ENCODE measurements around the gene LSS. TPM values are rescaled to one million over a fixed set of nuclear protein-coding genes. Genes with fewer than 3 reads are reported as not detected.

The LSS gene
- total RNA-seq, 1 donor from 2014 or later: 43.7 TPM

GRCh38 chr21:46216132-46216747, 12.3 kb downstream of the LSS start:
- no peak for FAIRE-seq
- Histone ChIP-seq H3K36me3 (ENCODE audit: control insufficient read depth, insufficient read depth, low read length) (peaks cover 23% of the 10 kb centered on the region), H3K4me3 (ENCODE audit: low read depth, low read length) (no peak overlapping the region), H3K27me3 (ENCODE audit: control insufficient read depth, insufficient read depth, low read length) (no peaks in the 10 kb centered on the region)
- DNase-seq (ENCODE audit: low read depth): no peak
- TF ChIP-seq CTCF (IDR thresholded peaks at IDR 0.05; ENCODE audit: insufficient read depth, low read length, severe bottlenecking): no peak

- H3K4me3 ChIP-seq (ENCODE audit: low read depth, low read length): no peak overlapping the region
- H3K27me3 ChIP-seq (ENCODE audit: control insufficient read depth, insufficient read depth, low read length): no peaks in the 10 kb centered on the region
- DNase-seq (ENCODE audit: low read depth) (no peak), FAIRE-seq (no peak)
- TF ChIP-seq CTCF (IDR thresholded peaks at IDR 0.05; ENCODE audit: insufficient read depth, low read length, severe bottlenecking): no peak
- peaks cover 24% of the 10 kb centered on the region for H3K36me3 ChIP-seq (ENCODE audit: control insufficient read depth, insufficient read depth, low read length)
Observed at GRCh38 chr21:46215436-46216131, 13.0 kb downstream of the LSS start.

DNA sequence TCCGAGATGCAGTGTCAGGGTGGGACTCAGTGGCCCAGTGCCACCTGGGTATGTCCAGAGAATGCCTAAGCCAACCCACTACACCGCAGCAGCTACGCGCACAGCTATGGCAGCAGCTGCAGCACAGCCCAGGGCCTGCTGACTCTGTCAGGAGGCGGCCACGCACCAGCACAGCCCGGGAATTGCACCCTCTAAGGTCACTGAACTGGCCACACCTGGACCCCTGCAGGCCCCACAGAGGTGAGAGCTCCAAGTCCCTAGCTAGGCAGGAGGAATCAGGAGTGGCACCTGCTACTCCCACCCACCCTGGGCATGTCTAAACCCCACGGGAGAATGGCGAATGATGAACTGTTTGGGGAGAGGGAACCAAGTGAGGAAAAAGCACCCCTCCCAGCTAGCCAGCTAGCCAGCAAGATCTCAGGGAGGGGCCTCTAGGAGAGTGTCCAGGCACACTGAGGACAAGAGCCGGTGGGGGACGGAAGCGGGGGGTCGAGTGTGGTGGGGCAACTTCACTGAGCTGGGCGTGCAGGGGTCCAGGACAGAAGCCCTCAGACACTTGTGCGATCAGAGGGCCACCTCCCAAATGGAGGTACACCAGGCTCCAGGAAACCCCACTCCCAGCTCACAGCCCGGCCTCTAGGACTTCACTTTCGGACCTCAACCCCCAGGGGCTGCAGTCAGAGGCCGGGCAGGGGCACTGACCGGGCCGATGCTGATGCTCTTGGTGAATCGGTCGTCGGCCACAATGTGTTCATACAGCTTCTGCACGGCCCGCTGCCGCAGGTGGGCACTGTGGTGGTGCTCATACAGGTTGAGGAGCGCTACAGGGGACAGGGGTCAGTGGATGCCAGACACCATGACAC, 13.9 kb downstream of the LSS start:
- Histone ChIP-seq H3K36me3 (ENCODE audit: control insufficient read depth, insufficient read depth, low read length) (peaks cover 26% of the 10 kb centered on the region), H3K27me3 (ENCODE audit: control insufficient read depth, insufficient read depth, low read length) (no peaks in the 10 kb centered on the region), H3K4me3 (ENCODE audit: low read depth, low read length) (no peak overlapping the region)
- DNase-seq (ENCODE audit: low read depth) (no peak), FAIRE-seq (no peak)
- no peak for TF ChIP-seq CTCF (IDR thresholded peaks at IDR 0.05; ENCODE audit: insufficient read depth, low read length, severe bottlenecking)

DNA sequence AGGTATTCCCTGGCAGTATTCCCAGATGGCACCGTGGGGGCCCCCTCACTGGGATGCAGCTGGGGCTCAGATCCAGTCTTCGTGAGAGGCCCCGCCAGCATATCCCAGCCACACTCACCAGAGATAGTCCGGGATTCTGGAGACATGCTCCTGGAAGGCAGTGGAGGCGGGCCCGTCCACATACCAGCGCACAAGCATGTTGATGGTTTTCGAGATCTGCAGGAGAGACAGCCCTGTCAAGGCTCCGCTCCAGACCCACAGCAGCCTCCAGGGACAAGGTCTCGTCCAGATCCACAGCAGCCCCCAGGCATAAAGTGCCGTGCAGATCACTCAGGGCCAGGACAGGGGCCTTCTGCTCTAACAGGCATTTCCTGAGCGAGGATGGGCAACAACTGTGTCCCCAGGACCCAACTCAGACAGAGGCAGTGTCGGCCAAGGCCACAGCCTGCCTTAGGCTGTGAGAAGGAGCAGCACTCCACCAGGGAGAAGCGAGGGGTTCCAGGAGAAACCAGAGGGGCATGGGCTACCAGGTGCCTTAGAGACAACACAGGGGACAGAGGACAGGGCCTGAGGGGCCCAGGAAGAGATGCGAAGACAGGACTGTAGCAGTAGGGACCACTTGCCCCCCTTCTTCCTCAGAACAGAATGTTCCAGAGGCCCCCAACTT, 14.8 kb downstream of the LSS start:
- no peak for FAIRE-seq
- H3K36me3 ChIP-seq (ENCODE audit: control insufficient read depth, insufficient read depth, low read length): peaks cover 29% of the 10 kb centered on the region

More for the DNA sequence above, 14.8 kb downstream of the LSS start:
- no peak for DNase-seq (ENCODE audit: low read depth)
- Histone ChIP-seq H3K4me3 (ENCODE audit: low read depth, low read length) (no peak overlapping the region), H3K27me3 (ENCODE audit: control insufficient read depth, insufficient read depth, low read length) (no peaks in the 10 kb centered on the region)
- TF ChIP-seq CTCF (IDR thresholded peaks at IDR 0.05; ENCODE audit: insufficient read depth, low read length, severe bottlenecking): no peak
